Esophagus squamous epithelium (tissue), 5 donors: ENCODE results near the gene OR51B6. TPM values are rescaled to one million over a fixed set of nuclear protein-coding genes. Genes with fewer than 3 reads are reported as not detected.
"Not testable (repeated sequence)": the region's sequence is repeated elsewhere in the genome, so short reads cannot be mapped to it uniquely, and the experiment has no call there.

Experiments used
- DNase-seq: peaks from one replicate; lab custom pipeline; 2025; lab: John Stamatoyannopoulos, UW
- H3K27ac ChIP-seq, 4 donors: fragments of 200-600 bp; sonication (generic); one replicate each; pipeline ENCODE4 v1.5.1; 2016 to 2019; ENCODE audit warnings: mild to moderate bottlenecking in 1 of 4
- H3K27me3 ChIP-seq, 4 donors: fragments of 200-600 bp; sonication (generic); 1 replicate in 3 of 4; 2 replicates in 1 of 4; pipeline versions ENCODE4 v1.5.1 to v1.6.0; 2017 to 2021; ENCODE audit warnings: antibody characterized with exemption in 1 of 4
- H3K36me3 ChIP-seq, 3 donors: fragments of 200-600 bp; sonication (generic); one replicate each; pipeline ENCODE4 v1.5.1; 2016 to 2019
- H3K4me1 ChIP-seq, 3 donors: fragments of 200-600 bp; sonication (generic); one replicate each; pipeline ENCODE4 v1.5.1; 2017 to 2019
- H3K4me3 ChIP-seq, 4 donors: fragments of 200-600 bp; sonication (generic); 1 replicate in 3 of 4; 2 replicates in 1 of 4; pipeline ENCODE4 v1.5.1; 2016 to 2019; ENCODE audit warnings: mild to moderate bottlenecking in 2 of 4, moderate library complexity in 1 of 4
- H3K9me3 ChIP-seq, 3 donors: fragments of 200-600 bp; sonication (generic); one replicate each; pipeline ENCODE4 v1.5.1; 2016 to 2019
- POLR2A ChIP-seq, 4 donors: fragments of 450-650 bp; IDR thresholded peaks; one replicate each; pipeline ENCODE4 v1.6.1; 2017; ENCODE audit warnings: antibody characterized with exemption in 4 of 4, mild to moderate bottlenecking in 4 of 4, moderate library complexity in 3 of 4
- WGBS, 2 donors: methylation state at CpG; one replicate each; pipeline ENCODE4 v1.1.5; 2018; 5-methylcytosine and 5-hydroxymethylcytosine counted together
- intact Hi-C: fragments of 100-400 bp; cut with DNase I; formaldehyde crosslinking; loops from one replicate; pipeline ENCODE4 v1.15.0; 2022
- total RNA-seq, 4 donors: library from RNA; depleted of rRNA; stranded (reverse); fragments of >200 nt; gene quantifications; one replicate each; pipeline ENCODE4 v1.1.0, GENCODE V29; 2016
- TF ChIP-seq, protein P1 (sequence below), 6 experiments: fragments of 450-650 bp in 4 of 6; fragments of 200-600 bp in 2 of 6; sonication (generic) in 2 of 6; IDR thresholded peaks; one replicate each; pipeline ENCODE4 v1.5.1; 2016 to 2019; ENCODE audit warnings: antibody characterized with exemption in 6 of 6, mild to moderate bottlenecking in 4 of 6, moderate library complexity in 4 of 6
- donor health status: DM: yes; HTN: yes; CAD: no.

The OR51B6 gene
- total RNA-seq, 4 donors from 2014 or later, result not detected

DNA sequence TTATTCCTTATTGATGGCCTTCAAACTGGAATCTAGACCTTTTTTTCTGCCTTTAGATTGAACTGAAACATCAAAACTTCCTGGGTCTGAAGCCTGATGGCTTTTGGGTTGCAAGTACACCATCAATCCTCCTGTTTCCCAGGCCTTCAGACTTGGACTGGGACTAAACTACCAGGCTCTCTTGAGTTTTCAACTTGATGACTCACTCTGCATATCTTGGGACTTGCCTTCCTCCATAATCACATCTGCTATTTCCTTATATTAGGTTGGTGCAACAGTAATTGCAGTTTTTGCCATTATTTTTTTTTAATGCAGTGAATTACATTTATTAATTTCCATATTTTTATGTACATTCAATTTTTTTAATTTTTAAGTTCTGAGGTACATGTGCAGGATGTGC is 15.0 kb upstream of the OR51B6 start:
- DNase-seq, result no peak
- Histone ChIP-seq H3K36me3 (no peaks in the 10 kb centered on the region), H3K4me1 (no peaks in the 10 kb centered on the region), H3K9me3 (no peaks in the 10 kb centered on the region), H3K27me3 (no peaks in the 10 kb centered on the region), H3K4me3 (no peak overlapping the region), H3K27ac (no peak overlapping the region)
- no peak for TF ChIP-seq POLR2A (IDR thresholded peaks at IDR 0.05)
- TF ChIP-seq, protein P1, sequence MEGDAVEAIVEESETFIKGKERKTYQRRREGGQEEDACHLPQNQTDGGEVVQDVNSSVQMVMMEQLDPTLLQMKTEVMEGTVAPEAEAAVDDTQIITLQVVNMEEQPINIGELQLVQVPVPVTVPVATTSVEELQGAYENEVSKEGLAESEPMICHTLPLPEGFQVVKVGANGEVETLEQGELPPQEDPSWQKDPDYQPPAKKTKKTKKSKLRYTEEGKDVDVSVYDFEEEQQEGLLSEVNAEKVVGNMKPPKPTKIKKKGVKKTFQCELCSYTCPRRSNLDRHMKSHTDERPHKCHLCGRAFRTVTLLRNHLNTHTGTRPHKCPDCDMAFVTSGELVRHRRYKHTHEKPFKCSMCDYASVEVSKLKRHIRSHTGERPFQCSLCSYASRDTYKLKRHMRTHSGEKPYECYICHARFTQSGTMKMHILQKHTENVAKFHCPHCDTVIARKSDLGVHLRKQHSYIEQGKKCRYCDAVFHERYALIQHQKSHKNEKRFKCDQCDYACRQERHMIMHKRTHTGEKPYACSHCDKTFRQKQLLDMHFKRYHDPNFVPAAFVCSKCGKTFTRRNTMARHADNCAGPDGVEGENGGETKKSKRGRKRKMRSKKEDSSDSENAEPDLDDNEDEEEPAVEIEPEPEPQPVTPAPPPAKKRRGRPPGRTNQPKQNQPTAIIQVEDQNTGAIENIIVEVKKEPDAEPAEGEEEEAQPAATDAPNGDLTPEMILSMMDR (IDR thresholded peaks at IDR 0.05), result no peak
- intact Hi-C loops, result no loop called here

GRCh38 chr11:5337253-5337652 is 14.1 kb upstream of the OR51B6 start:
- DNase-seq, H3K4me1 ChIP-seq, H3K27me3 ChIP-seq, H3K36me3 ChIP-seq, intact Hi-C loops, H3K9me3 ChIP-seq, H3K4me3 ChIP-seq, H3K27ac ChIP-seq: not testable (repeated sequence)
- 63 to 70% methylated on average over 1 of the region's 1 CpG for WGBS, 2 donors

DNA sequence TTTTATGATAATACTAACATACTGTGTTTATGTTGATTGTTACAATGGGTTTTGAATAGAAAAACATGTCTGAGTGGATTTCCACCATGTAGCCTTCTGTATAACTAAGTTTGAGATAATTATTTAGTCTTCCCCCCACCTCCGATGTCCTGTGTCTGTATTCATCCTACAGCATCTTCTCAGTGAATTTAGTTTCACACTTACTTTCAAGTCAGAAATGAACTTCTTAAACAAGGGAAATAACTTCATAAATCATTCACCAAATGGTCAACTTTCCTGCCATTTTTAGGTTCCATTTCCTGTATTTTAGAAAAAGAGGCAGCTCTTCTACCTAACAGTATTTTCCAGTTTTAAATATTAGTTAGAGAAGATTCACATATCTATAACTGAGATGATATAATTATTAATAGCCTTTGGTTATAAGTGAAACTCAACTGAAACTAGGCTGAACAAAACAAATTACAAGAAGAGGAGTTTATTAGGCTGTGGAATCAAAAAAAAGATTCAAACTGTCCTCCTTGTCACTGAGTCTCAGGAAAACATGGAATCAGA is 11.5 kb upstream of the OR51B6 start:
- Histone ChIP-seq H3K4me3 (no peak overlapping the region), H3K27ac (no peak overlapping the region), H3K9me3 (no peaks in the 10 kb centered on the region), H3K27me3 (no peaks in the 10 kb centered on the region), H3K36me3 (no peaks in the 10 kb centered on the region), H3K4me1 (no peaks in the 10 kb centered on the region)
- WGBS, 2 donors, result 71 to 79% methylated on average over 1 of the region's 1 CpG
- DNase-seq, result no peak
- intact Hi-C loops, result no loop called here
- TF ChIP-seq, protein P1 (IDR thresholded peaks at IDR 0.05), result no peak
- no peak for TF ChIP-seq POLR2A (IDR thresholded peaks at IDR 0.05)

DNA sequence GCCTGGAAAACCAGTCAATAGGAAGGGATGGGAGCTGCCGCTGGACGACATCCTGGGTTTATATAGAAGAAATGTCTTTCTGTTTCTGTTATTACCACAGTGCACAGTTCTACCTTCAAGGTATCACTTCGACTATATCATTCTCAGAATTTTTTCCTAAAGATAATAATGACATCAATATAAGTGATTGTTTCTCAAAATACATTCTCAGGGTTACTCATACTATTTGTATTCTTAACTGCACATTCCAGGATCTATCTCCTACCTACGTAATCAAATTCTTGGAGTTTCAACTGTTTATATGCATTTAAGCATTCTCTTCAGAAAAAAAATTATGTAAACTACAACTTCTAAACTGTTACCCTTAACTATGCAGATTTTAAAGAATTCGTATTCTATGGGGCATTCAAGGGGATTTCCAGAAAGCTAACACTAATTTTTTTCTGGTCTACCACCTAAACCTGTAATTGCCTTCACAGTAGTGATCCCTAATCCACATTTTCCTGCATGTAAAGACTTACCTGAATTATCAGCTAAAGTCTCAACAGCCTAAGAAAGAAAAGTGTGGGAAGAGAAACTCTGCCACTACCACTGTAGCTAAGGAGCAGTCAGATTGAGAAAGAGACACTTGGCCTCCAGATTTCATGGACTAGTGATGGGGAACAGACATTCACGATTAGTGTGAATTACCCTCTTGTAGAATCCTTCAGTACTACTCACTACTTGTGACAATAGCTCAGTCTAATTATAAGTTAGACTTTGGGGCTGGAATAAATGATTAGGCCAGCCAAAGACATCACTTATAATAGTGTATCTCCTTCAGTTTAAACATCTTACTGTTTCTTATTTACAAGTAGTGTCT is 7.6 kb upstream of the OR51B6 start, which contains the start of gene OR51B5:
Gene OR51B5 (minus strand): TSS at position 51 of the 862 bp plus-strand sequence. CDS start 0 bp downstream, at position 51.
- WGBS, 2 donors, result 69 to 72% methylated on average over 6 of the region's 6 CpGs

DNA sequence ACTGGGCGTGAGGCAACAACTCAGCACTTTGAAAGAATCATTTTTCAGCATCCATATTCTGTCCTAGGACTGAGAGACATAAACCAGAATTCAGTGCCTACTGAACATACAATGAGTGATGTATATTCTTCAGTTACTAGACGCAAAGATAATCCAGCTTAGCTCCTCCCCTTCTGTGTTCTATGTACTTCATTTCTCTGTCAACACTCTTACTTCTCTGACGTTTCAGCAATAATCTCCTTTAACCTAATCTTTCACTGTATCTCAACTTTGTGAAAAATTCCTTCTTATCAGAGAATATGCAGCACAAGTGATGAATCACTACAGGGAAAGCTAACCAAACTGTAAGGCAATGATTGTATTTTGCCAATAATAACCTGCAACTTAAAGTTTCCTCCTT is 5.5 kb upstream of the OR51B6 start:
- Histone ChIP-seq H3K9me3 (no peaks in the 10 kb centered on the region), H3K4me1 (no peaks in the 10 kb centered on the region), H3K4me3 (no peak overlapping the region), H3K36me3 (no peaks in the 10 kb centered on the region), H3K27me3 (no peaks in the 10 kb centered on the region), H3K27ac (no peak overlapping the region)
- DNase-seq, result no peak
- TF ChIP-seq POLR2A (IDR thresholded peaks at IDR 0.05), result no peak
- TF ChIP-seq, protein P1 (IDR thresholded peaks at IDR 0.05), result no peak
- intact Hi-C loops, result no loop called here
- 50 to 54% methylated on average over 3 of the region's 3 CpGs for WGBS, 2 donors

More for the DNA sequence above, 7.6 kb upstream of the OR51B6 start, which contains the start of gene OR51B5:
- intact Hi-C loops, result no loop called here
- no peak within 1 kb of the TSS for H3K4me3 ChIP-seq
- H3K27ac ChIP-seq, result no peak within 1 kb of the TSS
- no peak for TF ChIP-seq POLR2A (IDR thresholded peaks at IDR 0.05)
- TF ChIP-seq, protein P1 (IDR thresholded peaks at IDR 0.05), result no peak
- no peak for DNase-seq
- no peaks in the 10 kb centered on the region for H3K36me3 ChIP-seq
- no peaks in the 10 kb centered on the region for H3K27me3 ChIP-seq
- H3K9me3 ChIP-seq, result no peaks in the 10 kb centered on the region
- H3K4me1 ChIP-seq, result no peaks in the 10 kb centered on the region
